CD4-positive, alpha-beta T cell treated with Interleukin-6 at 100 ng/mL for 8 hours (primary cell): ENCODE measurements around the gene HOXA13.
A peak's percentile ranks its signal among the peaks of the same experiment; 100 is the strongest.

Experiments
- DNase-seq: peaks from one replicate; pipeline ENCODE4 v3.0.0-alpha.2; 2020; ENCODE audit warnings: mixed read lengths, low spot score

The HOXA13 gene

GRCh38 chr7:27170426-27171324 is 29.2 kb downstream of the HOXA13 start:
- DNase-seq: no peak

DNA sequence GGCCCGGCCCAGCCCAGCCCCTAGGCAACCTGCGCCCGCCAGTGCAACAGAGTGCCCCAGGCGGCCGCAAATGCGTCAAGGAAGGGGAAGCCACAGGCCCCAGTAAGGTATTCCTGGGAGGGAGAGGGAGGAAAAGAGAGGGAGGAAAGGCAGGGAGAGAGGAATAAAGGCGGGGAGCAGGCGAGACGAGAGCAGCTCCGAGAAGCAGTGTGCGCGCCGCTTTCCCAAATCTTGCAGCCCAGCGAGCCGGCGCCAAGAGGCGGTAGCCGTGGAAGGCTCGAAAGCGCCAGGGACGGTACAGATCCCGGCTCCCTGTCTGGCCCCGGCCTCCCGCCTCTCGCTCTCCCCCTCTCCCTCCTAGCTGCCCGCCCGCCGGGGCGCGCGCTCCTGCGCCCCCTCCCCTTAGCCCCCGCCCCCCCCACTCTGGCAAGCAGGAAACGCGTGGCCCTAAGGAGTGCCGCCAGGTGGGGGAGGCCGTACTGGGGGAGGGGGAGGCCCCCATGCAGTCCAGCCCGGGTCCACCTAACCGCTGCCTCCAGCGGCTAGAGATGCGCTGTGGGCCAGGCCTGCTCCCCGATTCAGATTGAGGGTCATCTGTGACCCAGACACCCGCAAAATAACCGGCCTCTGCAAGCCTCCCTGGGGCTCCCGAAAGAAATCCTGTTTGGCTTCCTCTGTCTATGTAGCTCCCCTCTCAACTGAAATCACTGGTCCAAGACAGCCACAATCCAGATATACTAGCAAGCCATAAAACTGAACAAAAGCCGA is 30.0 kb downstream of the HOXA13 start:
- DNase-seq: no peak

GRCh38 chr7:27168265-27168947 is 31.5 kb downstream of the HOXA13 start:
- DNase-seq: no peak

DNA sequence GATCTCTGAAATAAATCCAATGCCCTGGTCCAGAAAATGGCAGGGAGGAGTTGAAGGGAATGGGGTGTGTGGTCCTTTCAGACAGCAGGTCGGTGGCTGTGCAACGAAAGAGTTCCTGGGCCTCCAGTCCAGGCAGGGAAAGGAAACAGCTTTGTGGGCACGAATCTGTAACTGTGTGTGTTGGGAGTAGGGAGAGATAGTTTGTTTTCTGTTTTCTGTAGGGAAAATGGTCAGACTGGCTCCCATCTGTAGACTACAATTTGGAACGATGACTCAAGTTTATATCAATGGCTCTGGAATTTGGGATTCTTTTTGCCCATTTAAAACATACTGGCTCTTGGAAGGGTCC is 32.0 kb downstream of the HOXA13 start:
- DNase-seq: no peak

DNA sequence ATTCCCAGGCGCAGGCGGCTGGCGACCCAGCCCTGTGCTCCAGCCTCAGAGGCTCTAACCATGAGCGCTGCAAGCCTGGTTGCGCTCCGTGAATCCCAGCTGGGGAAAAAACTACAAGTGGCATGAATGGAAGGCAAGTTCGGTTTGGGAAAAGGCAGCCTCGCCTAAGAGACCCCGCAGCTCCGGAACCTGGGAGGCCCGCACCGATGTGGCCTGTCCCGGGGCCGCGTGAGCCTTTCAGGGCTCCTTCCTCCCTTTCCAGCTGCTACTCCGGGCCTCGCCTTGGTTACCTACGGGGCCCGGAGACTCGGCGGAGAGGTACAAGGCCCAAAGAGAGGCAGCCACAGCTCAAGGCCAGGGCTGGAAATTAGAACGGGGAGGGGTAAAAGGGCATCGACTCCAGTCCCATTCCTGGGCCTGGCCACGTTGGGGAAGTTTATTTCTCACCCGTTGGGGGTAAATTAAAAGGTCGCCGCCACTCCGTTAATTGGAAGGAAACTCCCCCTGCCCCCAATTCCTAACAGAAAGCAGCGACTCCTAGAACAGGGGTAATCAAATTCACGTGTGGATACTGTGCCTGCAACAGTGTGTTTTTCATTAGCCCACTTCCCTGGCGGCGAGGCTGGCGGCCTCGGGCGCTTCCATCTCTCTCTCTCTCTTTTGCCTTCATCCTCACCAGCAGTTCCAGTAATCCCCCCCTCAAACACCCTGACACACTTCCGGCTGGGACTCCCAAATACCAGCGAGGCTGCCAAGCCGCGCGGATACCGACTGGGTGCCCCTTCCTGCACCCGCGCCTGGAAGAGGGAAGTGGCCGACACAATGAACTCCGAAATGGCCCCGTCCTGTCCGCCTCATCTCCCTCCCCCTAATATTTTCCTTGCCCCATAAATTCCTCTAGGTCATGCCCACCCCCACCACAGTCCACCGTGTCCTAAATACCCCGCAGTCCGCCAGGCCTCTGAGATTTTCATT is 33.1 kb downstream of the HOXA13 start:
- DNase-seq: no peak

GRCh38 chr7:27165996-27166530 is 33.8 kb downstream of the HOXA13 start:
- DNase-seq: no peak

DNA sequence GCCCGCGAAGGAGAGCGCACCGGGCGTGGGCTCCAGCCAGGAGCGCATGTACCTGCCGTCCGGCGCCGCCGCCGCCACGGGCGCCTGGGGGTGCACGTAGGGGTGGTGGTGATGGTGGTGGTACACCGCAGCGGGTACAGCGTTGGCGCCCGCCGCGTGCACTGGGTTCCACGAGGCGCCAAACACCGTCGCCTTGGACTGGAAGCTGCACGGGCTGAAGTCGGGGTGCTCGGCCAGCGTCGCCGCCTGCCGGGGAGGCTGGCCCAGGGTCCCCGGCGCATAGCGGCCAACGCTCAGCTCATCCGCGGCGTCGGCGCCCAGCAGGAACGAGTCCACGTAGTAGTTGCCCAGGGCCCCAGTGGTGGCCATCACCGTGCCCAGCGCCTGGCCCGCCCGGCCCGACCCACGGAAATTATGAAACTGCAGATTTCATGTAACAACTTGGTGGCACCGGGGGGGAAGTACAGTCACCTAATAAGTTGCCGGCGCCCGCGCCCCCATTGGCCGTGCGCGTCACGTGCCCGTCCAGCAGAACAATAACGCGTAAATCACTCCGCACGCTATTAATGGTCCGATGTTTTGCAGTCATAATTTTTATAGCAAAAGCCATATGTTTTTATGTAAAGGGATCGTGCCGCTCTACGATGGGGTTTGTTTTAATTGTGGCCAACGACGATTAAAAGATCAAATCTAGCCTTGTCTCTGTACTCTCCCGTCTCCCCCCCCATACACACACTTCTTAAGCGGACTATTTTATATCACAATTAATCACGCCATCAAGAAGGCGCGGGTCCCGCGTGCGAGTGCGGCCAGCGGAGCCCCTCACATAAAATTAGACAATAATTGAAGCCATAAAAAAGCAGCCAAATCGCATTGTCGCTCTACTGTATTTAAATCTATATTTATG is 34.5 kb downstream of the HOXA13 start, which contains the start of gene HOXA9:
Gene HOXA9, minus strand, starts transcription at position 449 of the 907 bp plus-strand sequence. Its CDS starts 80 bp downstream, at position 369.
- no peak for DNase-seq

- DNase-seq: no peak
Measured at GRCh38 chr7:27164367-27165088, 35.4 kb downstream of the HOXA13 start.

GRCh38 chr7:27164045-27164366 is 35.9 kb downstream of the HOXA13 start:
- DNase-seq: no peak

DNA sequence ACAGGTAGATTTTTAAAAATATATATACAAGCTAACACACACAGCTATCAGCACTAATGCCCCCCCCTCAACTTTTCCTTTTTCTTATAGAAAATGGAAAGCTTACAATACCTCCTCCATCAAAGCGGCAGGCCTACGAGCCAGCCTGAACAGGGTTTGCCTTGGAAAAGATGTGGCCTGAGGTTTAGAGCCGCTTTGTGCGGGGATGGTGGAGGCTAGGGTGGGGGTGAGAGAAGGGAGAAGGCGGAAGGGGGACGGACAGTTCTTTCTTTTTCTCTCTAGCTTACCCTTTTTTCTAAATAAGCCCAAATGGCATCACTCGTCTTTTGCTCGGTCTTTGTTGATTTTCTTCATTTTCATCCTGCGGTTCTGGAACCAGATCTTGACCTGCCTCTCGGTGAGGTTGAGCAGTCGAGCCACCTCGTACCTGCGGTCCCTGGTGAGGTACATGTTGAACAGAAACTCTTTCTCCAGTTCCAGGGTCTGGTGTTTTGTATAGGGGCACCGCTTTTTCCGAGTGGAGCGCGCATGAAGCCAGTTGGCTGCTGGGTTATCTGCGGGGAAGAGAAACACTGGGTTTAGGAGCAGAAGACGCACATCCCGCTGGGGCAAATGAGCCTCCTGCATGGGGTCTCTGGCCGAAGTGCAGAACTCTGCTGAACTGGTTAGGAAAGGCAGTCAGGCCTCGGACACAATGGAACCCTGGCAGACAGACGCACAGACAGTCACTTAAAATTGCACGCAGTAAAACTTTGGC is 36.4 kb downstream of the HOXA13 start:
- DNase-seq: no peak

DNA sequence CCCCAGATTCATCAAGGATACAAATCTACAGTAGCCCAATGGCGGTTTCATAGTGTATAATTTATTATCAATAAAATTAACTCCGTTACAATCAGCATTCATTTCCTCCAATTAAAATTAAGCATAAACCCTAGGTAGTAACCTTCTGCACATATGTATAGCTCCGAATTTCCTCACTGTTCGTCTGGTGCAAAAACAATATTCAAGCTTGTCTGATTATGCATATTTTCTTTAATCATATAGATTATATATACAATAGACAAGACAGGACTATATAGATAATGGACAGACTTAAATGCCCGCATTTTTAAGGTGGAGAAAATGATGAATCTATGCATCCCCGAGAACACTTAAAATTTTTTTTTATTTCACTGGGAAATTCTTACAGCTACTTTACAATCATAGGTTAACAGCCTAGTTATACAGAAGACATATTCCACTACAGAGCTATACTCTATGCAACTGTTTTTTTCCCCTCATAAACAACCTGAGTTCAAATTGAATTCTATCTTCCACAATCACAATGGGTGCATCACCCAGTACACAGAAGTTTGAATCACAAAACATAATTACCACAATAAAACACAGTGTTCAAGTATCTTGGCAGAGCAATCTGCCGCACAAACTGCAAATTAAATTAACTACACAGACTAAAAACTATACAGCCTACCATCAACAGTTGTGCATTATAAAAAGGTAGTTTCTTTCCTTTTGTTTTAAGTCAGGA is 37.2 kb downstream of the HOXA13 start:
- no peak for DNase-seq

- DNase-seq: no peak
Measured at GRCh38 chr7:27161721-27162560, 38.0 kb downstream of the HOXA13 start.

- no peak for DNase-seq
Measured at GRCh38 chr7:27161214-27161720, 38.6 kb downstream of the HOXA13 start.

- DNase-seq: peak; percentile 85
Measured at GRCh38 chr7:27160546-27161213, 39.2 kb downstream of the HOXA13 start.

GRCh38 chr7:27160145-27160545 is 39.7 kb downstream of the HOXA13 start:
- no peak for DNase-seq
